Neural cell (in vitro differentiated cells): Measurements from ENCODE around the gene ZNF653.

Source experiments
- CTCF ChIP-seq: fragments of 450-650 bp; IDR thresholded peaks from 2 replicates; pipeline ENCODE4 v1.5.1; 2014; ENCODE audit warnings: antibody characterized with exemption, mild to moderate bottlenecking, moderate library complexity; ENCODE audit not compliant: poor library complexity, severe bottlenecking
- EP300 ChIP-seq: fragments of 450-650 bp; conservative IDR thresholded peaks from 2 replicates; pipeline ENCODE4 v1.6.1; 2014; ENCODE audit warnings: antibody characterized with exemption, mild to moderate bottlenecking, moderate library complexity; ENCODE audit not compliant: poor library complexity, severe bottlenecking
- EZH2 ChIP-seq: fragments of 200-600, 300-800 bp; shearing (Covaris generic), sonication (generic); IDR thresholded peaks from 2 replicates; pipeline ENCODE4 v1.6.1; 2014; ENCODE audit warnings: antibody characterized with exemption, low read length, borderline replicate concordance, mild to moderate bottlenecking; ENCODE audit not compliant: insufficient read depth, poor library complexity, severe bottlenecking
- MXI1 ChIP-seq: fragments of 450-650 bp; conservative IDR thresholded peaks from 2 replicates; pipeline ENCODE4 v1.6.1; 2014; ENCODE audit warnings: antibody characterized with exemption, mild to moderate bottlenecking; ENCODE audit not compliant: poor library complexity, severe bottlenecking
- POLR2AphosphoS5 ChIP-seq: IDR thresholded peaks from 2 replicates; pipeline ENCODE4 v1.6.1; 2012
- RAD21 ChIP-seq: fragments of 450-650 bp; conservative IDR thresholded peaks from 2 replicates; pipeline ENCODE4 v1.6.1; 2014; ENCODE audit warnings: antibody characterized with exemption, mild to moderate bottlenecking, moderate library complexity
- REST ChIP-seq: IDR thresholded peaks from 2 replicates; pipeline ENCODE4 v1.6.1; 2012; ENCODE audit warnings: borderline replicate concordance
- SMC3 ChIP-seq: fragments of 450-650 bp; conservative IDR thresholded peaks from 2 replicates; pipeline ENCODE4 v1.6.1; 2014; ENCODE audit warnings: antibody characterized with exemption, mild to moderate bottlenecking, moderate library complexity; ENCODE audit not compliant: poor library complexity
- TAF1 ChIP-seq: IDR thresholded peaks from 2 replicates; pipeline ENCODE4 v1.6.1; 2012; ENCODE audit warnings: low read depth

- TF ChIP-seq CTCF (no peak), POLR2AphosphoS5 (no peak), EP300 (no peak), EZH2 (no peak), SMC3 (no peak), RAD21 (no peak), TAF1 (no peak), REST (no peak), MXI1 (no peak)
Measured at GRCh38 chr19:11486661-11487503, 18.8 kb downstream of the ZNF653 start.
